H1 (cell line): Measurements from ENCODE around the gene SERHL2. TPM values are rescaled to one million over a fixed set of nuclear protein-coding genes. Genes with fewer than 3 reads are reported as not detected.

Experiments used
- CTCF ChIA-PET: fragments of 300-600 bp; sonication (Branson Sonifier 250); formaldehyde crosslinking; loops from one replicate; lab custom pipeline; 2021; ENCODE audit not compliant: partially characterized antibody; lab: Charles Lee
- POLR2A ChIA-PET: fragments of 300-600 bp; sonication (Branson Sonifier 250); formaldehyde crosslinking; loops from one replicate; lab custom pipeline; 2021; ENCODE audit warnings: inconsistent platforms; ENCODE audit not compliant: partially characterized antibody; lab: Charles Lee
- DNase-seq, 2 experiments: peaks; one replicate each; pipeline versions ENCODE4 v3.0.0 to v3.0.0-alpha.2; 2010 to 2022; ENCODE audit warnings: low spot score in 2 of 2, low read depth in 1 of 2, mixed read lengths in 1 of 2
- FAIRE-seq: peaks from 2 replicates; lab custom pipeline; 2011; peaks lifted over from hg19 to GRCh38; lab: Jason Lieb, UNC
- H2AFZ ChIP-seq: 2 replicates; pipeline ENCODE4 v1.8.1; 2012; ENCODE audit warnings: low read length, inconsistent platforms
- H2AK5ac ChIP-seq: 2 replicates; pipeline ENCODE4 v1.6.1; 2013; ENCODE audit warnings: low read depth, low read length
- H2BK120ac ChIP-seq: replicated peaks from 2 replicates; pipeline ENCODE3; 2013; ENCODE audit warnings: low read depth, low read length, inconsistent platforms
- H2BK12ac ChIP-seq: 2 replicates; pipeline ENCODE4 v1.6.1; 2013; ENCODE audit warnings: low read depth, low read length
- H2BK15ac ChIP-seq: 2 replicates; pipeline ENCODE4 v1.6.1; 2013; ENCODE audit warnings: low read length
- H2BK20ac ChIP-seq: 2 replicates; pipeline ENCODE4 v1.6.1; 2013; ENCODE audit warnings: low read length
- H2BK5ac ChIP-seq: 2 replicates; pipeline ENCODE4 v1.6.1; 2013; ENCODE audit warnings: low read depth, low read length
- H3K14ac ChIP-seq: 2 replicates; pipeline ENCODE4 v1.6.1; 2013; ENCODE audit warnings: inconsistent platforms; ENCODE audit not compliant: insufficient read length
- H3K18ac ChIP-seq: 2 replicates; pipeline ENCODE4 v1.6.1; 2013; ENCODE audit warnings: low read length; ENCODE audit errors: extremely low read depth
- H3K23ac ChIP-seq: 2 replicates; pipeline ENCODE4 v1.6.1; 2013; ENCODE audit warnings: inconsistent platforms; ENCODE audit not compliant: insufficient read length
- H3K23me2 ChIP-seq: 2 replicates; pipeline ENCODE4 v1.6.1; 2013; ENCODE audit warnings: low read depth, low read length
- H3K27ac ChIP-seq: 2 replicates; pipeline ENCODE4 v1.6.1; 2011; ENCODE audit warnings: low read depth, low read length, inconsistent platforms
- H3K27me3 ChIP-seq, 4 experiments: replicated peaks in 1 of 4; 1 replicate in 1 of 4; 2 replicates in 3 of 4; pipeline versions ENCODE4 v1.6.1 to v1.8.1; 2011 to 2013; ENCODE audit warnings: low read length in 3 of 4, mild to moderate bottlenecking in 3 of 4, inconsistent platforms in 2 of 4, mixed read lengths in 2 of 4, moderate library complexity in 1 of 4; ENCODE audit not compliant: control insufficient read depth in 3 of 4, insufficient read depth in 3 of 4; ENCODE audit errors: extremely low read depth in 1 of 4
- H3K36me3 ChIP-seq, 4 experiments: 2 replicates each; pipeline versions ENCODE4 v1.6.1 to v1.8.1; 2011 to 2013; ENCODE audit warnings: mild to moderate bottlenecking in 4 of 4, low read length in 3 of 4, moderate library complexity in 2 of 4, control low read depth in 1 of 4, inconsistent platforms in 1 of 4; ENCODE audit not compliant: insufficient read depth in 4 of 4, control insufficient read depth in 2 of 4
- H3K4ac ChIP-seq: replicated peaks from 2 replicates; pipeline ENCODE3; 2013; ENCODE audit warnings: low read length, low read depth, mixed read lengths, inconsistent platforms; ENCODE audit not compliant: insufficient read length
- H3K4me1 ChIP-seq, 4 experiments: replicated peaks in 1 of 4; 1 replicate in 1 of 4; 2 replicates in 3 of 4; pipeline versions ENCODE4 v1.6.1 to v1.8.1; 2011 to 2013; ENCODE audit warnings: low read length in 3 of 4, inconsistent platforms in 2 of 4, mixed read lengths in 1 of 4; ENCODE audit not compliant: insufficient read depth in 4 of 4, control insufficient read depth in 3 of 4
- H3K4me2 ChIP-seq, 2 experiments: 2 replicates each; pipeline versions ENCODE4 v1.6.1 to v1.8.1; 2011 to 2013; ENCODE audit warnings: low read depth in 2 of 2, low read length in 2 of 2, control low read depth in 1 of 2, inconsistent platforms in 1 of 2, mild to moderate bottlenecking in 1 of 2; ENCODE audit not compliant: insufficient read depth in 1 of 2
- H3K4me3 ChIP-seq, 4 experiments: fragments of 200-600, 300-600 bp in 1 of 4; sonication (generic), shearing (Covaris generic), sonication (Bioruptor Twin) in 1 of 4; 2 replicates each; pipeline versions ENCODE4 v1.5.1 to v1.8.1; 2011 to 2016; ENCODE audit warnings: low read length in 4 of 4, low read depth in 3 of 4, control low read depth in 2 of 4, inconsistent platforms in 2 of 4, mild to moderate bottlenecking in 2 of 4, mixed read lengths in 1 of 4, moderate library complexity in 1 of 4; ENCODE audit not compliant: insufficient read depth in 2 of 4; ENCODE audit errors: extremely low read depth in 1 of 4
- H3K56ac ChIP-seq: replicated peaks from 2 replicates; pipeline ENCODE3; 2013; ENCODE audit warnings: low read depth, mild to moderate bottlenecking, mixed read lengths, low read length, inconsistent platforms; ENCODE audit not compliant: insufficient read length
- H3K79me1 ChIP-seq: 2 replicates; pipeline ENCODE4 v1.6.1; 2013; ENCODE audit warnings: low read depth, low read length, control low read depth
- H3K79me2 ChIP-seq, 2 experiments: 2 replicates each; pipeline versions ENCODE4 v1.6.1 to v1.8.1; 2012 to 2013; ENCODE audit warnings: low read length in 2 of 2, mild to moderate bottlenecking in 2 of 2, inconsistent platforms in 1 of 2; ENCODE audit not compliant: insufficient read depth in 2 of 2, control insufficient read depth in 1 of 2
- H3K9ac ChIP-seq, 4 experiments: replicated peaks in 1 of 4; 1 replicate in 1 of 4; 2 replicates in 3 of 4; pipeline versions ENCODE4 v1.6.1 to v1.8.1; 2011 to 2013; ENCODE audit warnings: low read depth in 3 of 4, low read length in 3 of 4, control low read depth in 2 of 4, mild to moderate bottlenecking in 2 of 4, moderate library complexity in 2 of 4, inconsistent platforms in 1 of 4; ENCODE audit errors: extremely low read depth in 1 of 4
- H3K9me3 ChIP-seq, 2 experiments: 2 replicates each; pipeline versions ENCODE4 v1.6.1 to v1.8.1; 2012 to 2013; ENCODE audit warnings: mild to moderate bottlenecking in 2 of 2, moderate library complexity in 2 of 2, control low read depth in 1 of 2, inconsistent platforms in 1 of 2, low read depth in 1 of 2, low read length in 1 of 2, mixed read lengths in 1 of 2; ENCODE audit not compliant: insufficient read depth in 2 of 2
- H4K20me1 ChIP-seq, 2 experiments: replicated peaks in 1 of 2; 2 replicates each; pipeline versions ENCODE3 to v1.8.1; 2011 to 2013; ENCODE audit warnings: inconsistent platforms in 2 of 2, low read length in 2 of 2, mild to moderate bottlenecking in 1 of 2; ENCODE audit not compliant: insufficient read depth in 2 of 2, control insufficient read depth in 1 of 2
- H4K5ac ChIP-seq: 2 replicates; pipeline ENCODE4 v1.6.1; 2013; ENCODE audit warnings: low read length, low read depth, mixed read lengths, inconsistent platforms; ENCODE audit not compliant: insufficient read length
- H4K8ac ChIP-seq: 2 replicates; pipeline ENCODE4 v1.8.0; 2013; ENCODE audit warnings: mild to moderate bottlenecking, moderate library complexity, low read length, inconsistent platforms; ENCODE audit not compliant: insufficient read depth; ENCODE audit errors: extremely low read depth
- H4K91ac ChIP-seq: replicated peaks from 2 replicates; pipeline ENCODE3; 2013; ENCODE audit warnings: low read length, mixed read lengths, inconsistent platforms; ENCODE audit not compliant: insufficient read length
- CTCF ChIP-seq, 3 experiments: IDR thresholded peaks; 1 replicate in 2 of 3; 2 replicates in 1 of 3; pipeline versions ENCODE4 v1.5.1 to v1.6.1; 2011; ENCODE audit warnings: low read length in 3 of 3, mild to moderate bottlenecking in 3 of 3, inconsistent platforms in 2 of 3, low read depth in 1 of 3, moderate library complexity in 1 of 3; ENCODE audit not compliant: insufficient read depth in 1 of 3; ENCODE audit errors: control extremely low read depth in 1 of 3
- GABPA ChIP-seq: IDR thresholded peaks from 2 replicates; pipeline ENCODE4 v1.6.1; 2011; ENCODE audit warnings: mild to moderate bottlenecking, low read length, moderate library complexity, borderline replicate concordance; ENCODE audit not compliant: insufficient read depth
- KDM1A ChIP-seq: fragments of 200-600, 300-600 bp; sonication (generic); IDR thresholded peaks from 2 replicates; pipeline ENCODE4 v1.7.1; 2016; ENCODE audit warnings: mild to moderate bottlenecking, low read length, borderline replicate concordance
- NANOG ChIP-seq: IDR thresholded peaks from 2 replicates; pipeline ENCODE4 v1.6.1; 2011; ENCODE audit warnings: low read length, low read depth, mild to moderate bottlenecking, inconsistent platforms; ENCODE audit not compliant: insufficient read depth, poor library complexity, severe bottlenecking
- RAD21 ChIP-seq, 2 experiments: IDR thresholded peaks in 1 of 2; conservative IDR thresholded peaks in 1 of 2; 2 replicates each; pipeline ENCODE4 v1.6.1; 2011; ENCODE audit warnings: low read depth in 2 of 2, low read length in 2 of 2, improper control_type of control experiment in 1 of 2, inconsistent platforms in 1 of 2, mild to moderate bottlenecking in 1 of 2, moderate library complexity in 1 of 2
- TEAD4 ChIP-seq: IDR thresholded peaks from 2 replicates; pipeline ENCODE4 v1.6.1; 2012; ENCODE audit warnings: low read depth, low read length, inconsistent platforms, mixed read lengths
- YY1 ChIP-seq: IDR thresholded peaks from 2 replicates; pipeline ENCODE4 v1.6.1; 2011; ENCODE audit warnings: low read depth, mild to moderate bottlenecking, low read length
- WGBS, 2 experiments: shearing (Covaris generic) in 1 of 2; methylation state at CpG; one replicate each; pipeline versions ENCODE4 v1.1.6 to v1.1.7; 2013 to 2015; ENCODE audit warnings: low lambda C conversion rate in 2 of 2, mixed read lengths in 2 of 2, inconsistent platforms in 1 of 2, low coverage in 1 of 2, missing lambda C conversion rate in 1 of 2; ENCODE audit not compliant: insufficient replicate concordance in 2 of 2, insufficient coverage in 1 of 2, insufficient read length in 1 of 2; ENCODE audit errors: extremely low coverage in 1 of 2, missing lambda C conversion rate in 1 of 2; 5-methylcytosine and 5-hydroxymethylcytosine counted together
- polyA plus RNA-seq, 7 experiments: library from polyadenylated mRNA; depleted of rRNA in 3 of 7; stranded (reverse) in 5 of 7; unstranded in 2 of 7; fragments of >200 nt in 5 of 7; fragments of 200-250 nt in 2 of 7; gene quantifications; 1 replicate in 5 of 7; 2 replicates in 1 of 7; 4 replicates in 1 of 7; pipeline versions ENCODE4 v1.2.1 to v1.2.3, GENCODE V29; 2011 to 2013; ENCODE audit warnings: missing spikeins in 2 of 7, mixed read lengths in 2 of 7
- total RNA-seq: library from RNA; stranded (reverse); fragmentation: NEBNext Ultra II Directional; extraction: Animal tissue kit (Norgen Biotek cat#: 25700); gene quantifications from 2 replicates; pipeline ENCODE4 v1.2.1, GENCODE V29; 2021

SERHL2 gene
- total and polyA plus RNA-seq, 2 of the 8 experiments (the other 6 are each of a cell fraction or from before 2014, with no cell fraction given): 0.91 TPM; not detected in 1

GRCh38 chr22:42560781-42561180 lies 7.0 kb downstream of the SERHL2 start:
- Histone ChIP-seq H4K20me1 (peaks cover 0 to 4% of the 10 kb centered on the region in 2 experiments), H3K79me2 (no peaks in the 10 kb centered on the region), H3K23me2 (no peaks in the 10 kb centered on the region), H2BK20ac (no peak overlapping the region), H3K4me3 (no peak overlapping the region), H3K27me3 (peaks cover 0 to 8% (median 3%) of the 10 kb centered on the region in 4 experiments; a peak in 5 of 7 replicates), H3K23ac (no peak overlapping the region), H3K4me2 (no peak overlapping the region), H2BK120ac (no peak overlapping the region), H3K9me3 (no peaks in the 10 kb centered on the region), H4K5ac (no peak overlapping the region), H3K79me1 (no peaks in the 10 kb centered on the region), H2BK12ac (no peak overlapping the region), H3K14ac (no peak overlapping the region), H4K91ac (no peak overlapping the region), H3K9ac (no peak overlapping the region), H2BK5ac (no peak overlapping the region), H2BK15ac (no peak overlapping the region), H3K18ac (no peak overlapping the region), H3K36me3 (no peaks in the 10 kb centered on the region), H4K8ac (no peak overlapping the region), H3K27ac (no peak overlapping the region), H3K4ac (no peak overlapping the region), H2AK5ac (no peak overlapping the region), H3K4me1 (peaks cover 0 to 3% (median 1%) of the 10 kb centered on the region in 4 experiments; a peak in 1 of 7 replicates), H2AFZ (no peak overlapping the region), H3K56ac (no peak overlapping the region)
- 74% methylated on average over 7 of the region's 7 CpGs; no CpG with 5 or more reads in 1 of the 2 experiments for whole genome bisulfite sequencing, 2 experiments
- ChIA-PET POLR2A (interaction anchor here (1.0 to 2.1 kb wide), 9 partner anchors 9 to 54 kb away, joined by 3 to 9 read pairs (median 4); partner anchors contain the start of gene POLDIP3), CTCF (interaction anchor here (0.6 to 3.7 kb wide), 21 partner anchors 9 to 536 kb away, joined by 3 to 31 read pairs (median 6); no protein-coding TSS in a partner anchor)
- FAIRE-seq (no peak), DNase-seq (no peak)
- peak; percentile 68 to 83 (median 69) for TF ChIP-seq CTCF (IDR thresholded peaks at IDR 0.05; ENCODE audit: control extremely low read depth in 1 of 3, insufficient read depth in 1 of 3, low read depth in 1 of 3, low read length in 3 of 3)
- TF ChIP-seq KDM1A: peak; percentile 34; the same call in 1 of the 2 replicates
- no peak for TF ChIP-seq YY1
- TF ChIP-seq RAD21 (IDR thresholded peaks at IDR 0.05 in 1 of 2, conservative IDR thresholded peaks at IDR 0.05 in 1 of 2; ENCODE audit: low read depth in 2 of 2, low read length in 2 of 2): peak; percentile 59 to 72
- peak; percentile 16 for TF ChIP-seq NANOG
- TF ChIP-seq GABPA: peak; percentile 48; the same call in 1 of the 2 replicates
- TF ChIP-seq TEAD4: no peak
